CD14-positive monocyte (primary cell): ENCODE measurements around the gene SPATA9. TPM values are rescaled to one million over a fixed set of nuclear protein-coding genes. Genes with fewer than 3 reads are reported as not detected.
"Not testable (repeated sequence)": the region's sequence is repeated elsewhere in the genome, so short reads cannot be mapped to it uniquely, and the experiment has no call there.

Source experiments
- DNase-seq, 3 donors: peaks; one replicate each; pipeline ENCODE4 v3.0.0-alpha.2; 2011 to 2022
- H2AFZ ChIP-seq: 2 replicates; pipeline ENCODE4 v1.6.0; 2012; ENCODE audit warnings: mild to moderate bottlenecking, low read depth, low read length, inconsistent platforms; ENCODE audit not compliant: insufficient read depth, poor library complexity, severe bottlenecking
- H3K27ac ChIP-seq, 2 donors: 1 replicate in 1 of 2; 2 replicates in 1 of 2; pipeline ENCODE4 v1.5.1; 2012 to 2013; ENCODE audit warnings: low read length in 2 of 2, control low read depth in 1 of 2, inconsistent platforms in 1 of 2, low read depth in 1 of 2, mild to moderate bottlenecking in 1 of 2
- H3K27me3 ChIP-seq, 2 donors: one replicate each; pipeline versions ENCODE4 v1.6.0 to v1.6.1; 2011 to 2013; ENCODE audit warnings: low read length in 2 of 2; ENCODE audit not compliant: control insufficient read depth in 2 of 2, insufficient read depth in 2 of 2
- H3K36me3 ChIP-seq, 2 donors: replicated peaks in 1 of 2; 1 replicate in 1 of 2; 2 replicates in 1 of 2; pipeline versions ENCODE4 v1.5.1 to v1.6.1; 2012 to 2013; ENCODE audit warnings: low read length in 2 of 2, control low read depth in 1 of 2, inconsistent platforms in 1 of 2, mild to moderate bottlenecking in 1 of 2; ENCODE audit not compliant: insufficient read depth in 2 of 2, control insufficient read depth in 1 of 2
- H3K4me1 ChIP-seq, 2 donors: 1 replicate in 1 of 2; 2 replicates in 1 of 2; pipeline versions ENCODE4 v1.5.1 to v1.6.1; 2012 to 2013; ENCODE audit warnings: low read length in 2 of 2, control low read depth in 1 of 2, inconsistent platforms in 1 of 2, mild to moderate bottlenecking in 1 of 2, moderate library complexity in 1 of 2; ENCODE audit not compliant: insufficient read depth in 2 of 2, control insufficient read depth in 1 of 2
- H3K4me2 ChIP-seq: replicated peaks from 2 replicates; pipeline ENCODE3; 2012; ENCODE audit warnings: low read length, moderate library complexity, mild to moderate bottlenecking; ENCODE audit not compliant: poor library complexity, severe bottlenecking; ENCODE audit errors: extremely low read depth
- H3K4me3 ChIP-seq, 3 experiments: fragments of 200-600 bp in 1 of 3; sonication (generic) in 1 of 3; replicated peaks in 1 of 3; 1 replicate in 2 of 3; 2 replicates in 1 of 3; pipeline ENCODE4 v1.5.1; 2011 to 2013; ENCODE audit warnings: low read length in 3 of 3, mild to moderate bottlenecking in 3 of 3, control low read depth in 2 of 3, low read depth in 2 of 3, inconsistent platforms in 1 of 3, moderate library complexity in 1 of 3
- H3K79me2 ChIP-seq: 2 replicates; pipeline ENCODE4 v1.6.0; 2012; ENCODE audit warnings: mild to moderate bottlenecking, control low read depth, inconsistent platforms, low read length, moderate library complexity; ENCODE audit not compliant: insufficient read depth
- H3K9ac ChIP-seq: 2 replicates; pipeline ENCODE4 v1.6.0; 2017; ENCODE audit warnings: low read length, mild to moderate bottlenecking; ENCODE audit not compliant: insufficient read depth, poor library complexity, severe bottlenecking
- H3K9me3 ChIP-seq, 2 donors: replicated peaks in 1 of 2; 1 replicate in 1 of 2; 2 replicates in 1 of 2; pipeline versions ENCODE4 v1.5.1 to v1.6.1; 2012 to 2013; ENCODE audit warnings: low read length in 2 of 2, control low read depth in 1 of 2; ENCODE audit not compliant: control insufficient read depth in 1 of 2, insufficient read depth in 1 of 2
- H4K20me1 ChIP-seq: 2 replicates; pipeline ENCODE4 v1.6.0; 2012; ENCODE audit warnings: mild to moderate bottlenecking, low read length, control low read depth, moderate library complexity; ENCODE audit not compliant: insufficient read depth
- H3K27ac Mint-ChIP-seq, 7 donors: one replicate each; pipeline ENCODE4 v1.8.0; 2020; ENCODE audit warnings: mild to moderate bottlenecking in 7 of 7, mixed read lengths in 7 of 7, moderate library complexity in 6 of 7, inconsistent platforms in 2 of 7
- H3K27me3 Mint-ChIP-seq, 3 donors: one replicate each; pipeline ENCODE4 v1.8.0; 2021 to 2022; ENCODE audit warnings: low read depth in 3 of 3, mild to moderate bottlenecking in 3 of 3, mixed read lengths in 3 of 3, moderate library complexity in 3 of 3, inconsistent platforms in 1 of 3
- H3K36me3 Mint-ChIP-seq, 2 donors: one replicate each; pipeline ENCODE4 v1.8.0; 2020; ENCODE audit warnings: mixed read lengths in 2 of 2, inconsistent platforms in 1 of 2, mild to moderate bottlenecking in 1 of 2
- H3K4me1 Mint-ChIP-seq: one replicate; pipeline ENCODE4 v1.8.0; 2020; ENCODE audit warnings: mild to moderate bottlenecking, mixed read lengths
- H3K4me3 Mint-ChIP-seq, 2 donors: one replicate each; pipeline ENCODE4 v1.8.0; 2020; ENCODE audit warnings: mild to moderate bottlenecking in 2 of 2, mixed read lengths in 2 of 2, moderate library complexity in 1 of 2
- H3K9me3 Mint-ChIP-seq, 7 donors: one replicate each; pipeline ENCODE4 v1.8.0; 2020 to 2022; ENCODE audit warnings: mixed read lengths in 7 of 7, mild to moderate bottlenecking in 6 of 7, moderate library complexity in 6 of 7, inconsistent platforms in 2 of 7
- WGBS: methylation state at CpG from one replicate; pipeline ENCODE4 v1.1.5; 2013; ENCODE audit warnings: missing lambda C conversion rate; ENCODE audit not compliant: insufficient coverage; 5-methylcytosine and 5-hydroxymethylcytosine counted together
- intact Hi-C, 2 donors: fragments of 100-400 bp; cut with micrococcal nuclease; formaldehyde crosslinking; loops; one replicate each; pipeline versions ENCODE4 v1.15.0 to v1.15.1; 2023
- polyA plus RNA-seq, 3 donors: library from polyadenylated mRNA; depleted of rRNA in 1 of 3; unstranded in 2 of 3; stranded (reverse) in 1 of 3; fragments of 300-500 nt in 2 of 3; fragments of >200 nt in 1 of 3; fragmentation: Illumina TruSeq in 2 of 3; gene quantifications; 1 replicate in 2 of 3; 2 replicates in 1 of 3; pipeline ENCODE4 v1.2.3, GENCODE V29; 2012 to 2021
- TF ChIP-seq, protein P1 (sequence below): fragments of 200-600 bp; IDR thresholded peaks from one replicate; pipeline ENCODE4 v1.8.0; 2022; ENCODE audit warnings: antibody characterized with exemption, mild to moderate bottlenecking

Gene SPATA9
- polyA plus RNA-seq, 3 donors = not detected

DNA sequence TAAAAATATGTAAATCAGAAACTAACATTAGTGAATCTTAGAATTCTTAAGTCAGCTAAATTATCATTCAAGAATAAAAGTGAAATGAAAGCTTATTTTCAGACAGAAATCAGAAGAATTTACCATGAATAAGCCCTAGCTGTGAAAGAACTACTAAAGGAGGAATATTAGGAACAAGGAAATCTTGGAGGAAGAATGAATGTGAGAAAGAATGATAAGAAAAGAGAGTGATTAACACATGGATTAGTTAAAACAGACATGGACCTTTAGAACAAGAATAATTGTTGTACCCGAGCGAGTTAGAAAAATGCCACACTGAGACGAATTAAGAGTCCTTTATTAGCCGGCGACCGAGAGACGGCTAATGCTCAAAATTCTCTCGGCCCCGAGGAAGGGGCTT lies 24.3 kb upstream of the SPATA9 start:
- Histone ChIP-seq H4K20me1 (no peaks in the 10 kb centered on the region), H3K27ac (no peak overlapping the region), H3K9me3 (no peaks in the 10 kb centered on the region), H3K4me3 (no peak overlapping the region), H3K4me2 (no peak overlapping the region), H3K27me3 (no peaks in the 10 kb centered on the region), H3K79me2 (no peaks in the 10 kb centered on the region), H2AFZ (no peak overlapping the region), H3K4me1 (no peaks in the 10 kb centered on the region), H3K36me3 (no peaks in the 10 kb centered on the region), H3K9ac (no peak overlapping the region)
- 95% methylated on average over 9 of the region's 9 CpGs for WGBS
- Mint-ChIP-seq H3K4me3 (no peak overlapping the region), H3K9me3 (peaks cover 0 to 14% (median 3%) of the 10 kb centered on the region in 7 donors), H3K36me3 (no peaks in the 10 kb centered on the region), H3K4me1 (peaks cover 2% of the 10 kb centered on the region), H3K27ac (no peak overlapping the region), H3K27me3 (peaks cover 0 to 2% (median 0%) of the 10 kb centered on the region in 3 donors)
- intact Hi-C loops = no loop called here
- TF ChIP-seq, protein P1, sequence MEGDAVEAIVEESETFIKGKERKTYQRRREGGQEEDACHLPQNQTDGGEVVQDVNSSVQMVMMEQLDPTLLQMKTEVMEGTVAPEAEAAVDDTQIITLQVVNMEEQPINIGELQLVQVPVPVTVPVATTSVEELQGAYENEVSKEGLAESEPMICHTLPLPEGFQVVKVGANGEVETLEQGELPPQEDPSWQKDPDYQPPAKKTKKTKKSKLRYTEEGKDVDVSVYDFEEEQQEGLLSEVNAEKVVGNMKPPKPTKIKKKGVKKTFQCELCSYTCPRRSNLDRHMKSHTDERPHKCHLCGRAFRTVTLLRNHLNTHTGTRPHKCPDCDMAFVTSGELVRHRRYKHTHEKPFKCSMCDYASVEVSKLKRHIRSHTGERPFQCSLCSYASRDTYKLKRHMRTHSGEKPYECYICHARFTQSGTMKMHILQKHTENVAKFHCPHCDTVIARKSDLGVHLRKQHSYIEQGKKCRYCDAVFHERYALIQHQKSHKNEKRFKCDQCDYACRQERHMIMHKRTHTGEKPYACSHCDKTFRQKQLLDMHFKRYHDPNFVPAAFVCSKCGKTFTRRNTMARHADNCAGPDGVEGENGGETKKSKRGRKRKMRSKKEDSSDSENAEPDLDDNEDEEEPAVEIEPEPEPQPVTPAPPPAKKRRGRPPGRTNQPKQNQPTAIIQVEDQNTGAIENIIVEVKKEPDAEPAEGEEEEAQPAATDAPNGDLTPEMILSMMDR = no peak
- no peak for DNase-seq

DNA sequence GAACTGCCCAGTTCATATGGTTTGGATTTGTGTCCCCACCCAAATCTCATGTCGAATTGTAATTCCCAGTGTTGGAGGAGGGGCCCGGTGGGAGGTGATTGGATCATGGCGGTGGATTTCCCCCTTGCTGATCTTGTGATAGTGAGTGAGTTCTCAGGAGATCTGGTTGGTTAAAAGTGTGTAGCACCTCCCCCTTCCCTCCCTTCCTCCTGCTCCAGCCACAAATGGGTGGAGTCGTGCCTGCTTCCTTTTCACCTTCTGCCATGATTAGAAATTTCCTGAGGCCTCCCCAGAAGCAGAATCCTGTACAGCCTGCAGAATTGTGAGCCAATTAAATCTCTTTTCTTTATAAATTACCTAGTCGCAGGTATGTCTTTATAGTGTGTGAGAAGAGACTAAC lies 23.4 kb upstream of the SPATA9 start:
- H3K36me3 Mint-ChIP-seq, H3K9me3 ChIP-seq, H3K4me3 Mint-ChIP-seq, H3K36me3 ChIP-seq, intact Hi-C loops, H3K27me3 Mint-ChIP-seq, DNase-seq, H3K4me1 Mint-ChIP-seq, H3K27me3 ChIP-seq, H4K20me1 ChIP-seq, H3K27ac Mint-ChIP-seq, H3K9ac ChIP-seq, H3K4me1 ChIP-seq, H3K27ac ChIP-seq, H3K4me2 ChIP-seq, H3K9me3 Mint-ChIP-seq, H3K79me2 ChIP-seq, H3K4me3 ChIP-seq, H2AFZ ChIP-seq: not testable (repeated sequence)
- WGBS = no CpG with 5 or more reads among the region's 5 CpGs
